Gastroesophageal sphincter (tissue), 4 donors: Measurements from ENCODE around the gene SSBP2. TPM values are rescaled to one million over a fixed set of nuclear protein-coding genes. Genes with fewer than 3 reads are reported as not detected.
A peak's percentile ranks its signal among the peaks of the same experiment; 100 is the strongest.
"Not testable (repeated sequence)": the region's sequence is repeated elsewhere in the genome, so short reads cannot be mapped to it uniquely, and the experiment has no call there.

Experiments
- ATAC-seq: fragments of 150-250 bp; one replicate; pipeline ENCODE4 v1.9.1; 2016; ENCODE audit warnings: mild to moderate bottlenecking, moderate library complexity
- H3K27ac ChIP-seq, 4 donors: fragments of 200-600 bp; sonication (generic) in 3 of 4; 1 replicate in 3 of 4; 2 replicates in 1 of 4; pipeline ENCODE4 v1.5.1; 2016 to 2019
- H3K27me3 ChIP-seq: fragments of 200-600 bp; sonication (generic); one replicate; pipeline ENCODE4 v1.5.1; 2019
- H3K36me3 ChIP-seq, 2 donors: fragments of 200-600 bp; sonication (generic); one replicate each; pipeline ENCODE4 v1.5.1; 2019; ENCODE audit warnings: control low read depth in 1 of 2
- H3K4me1 ChIP-seq, 3 donors: fragments of 200-600 bp; sonication (generic); 1 replicate in 2 of 3; 2 replicates in 1 of 3; pipeline ENCODE4 v1.5.1; 2016 to 2019; ENCODE audit warnings: control low read depth in 2 of 3
- H3K4me3 ChIP-seq, 2 donors: fragments of 200-600 bp; sonication (generic); one replicate each; pipeline ENCODE4 v1.5.1; 2019; ENCODE audit warnings: mild to moderate bottlenecking in 1 of 2, moderate library complexity in 1 of 2
- H3K9me3 ChIP-seq, 3 donors: fragments of 200-600 bp; sonication (generic); one replicate each; pipeline ENCODE4 v1.5.1; 2017 to 2019; ENCODE audit warnings: control low read depth in 2 of 3
- CTCF ChIP-seq, 4 experiments: fragments of 200-600 bp in 2 of 4; fragments of 450-650 bp in 2 of 4; sonication (generic) in 1 of 4; IDR thresholded peaks; one replicate each; pipeline ENCODE4 v1.5.1; 2017 to 2019; ENCODE audit warnings: antibody characterized with exemption in 4 of 4, mild to moderate bottlenecking in 2 of 4, moderate library complexity in 2 of 4
- EP300 ChIP-seq: sonication (generic); formaldehyde crosslinking; IDR thresholded peaks from one replicate; pipeline ENCODE4 v1.6.1; 2017; ENCODE audit warnings: antibody characterized with exemption, mild to moderate bottlenecking
- POLR2A ChIP-seq, 2 donors: fragments of 450-650 bp; IDR thresholded peaks; one replicate each; pipeline ENCODE4 v1.6.1; 2017; ENCODE audit warnings: antibody characterized with exemption in 2 of 2, mild to moderate bottlenecking in 2 of 2, moderate library complexity in 1 of 2
- POLR2AphosphoS5 ChIP-seq: sonication (generic); formaldehyde crosslinking; IDR thresholded peaks from one replicate; pipeline ENCODE4 v1.6.1; 2017; ENCODE audit warnings: antibody characterized with exemption
- WGBS, 2 donors: methylation state at CpG; one replicate each; pipeline ENCODE4 v1.1.5; 2018; ENCODE audit warnings: low coverage in 1 of 2; 5-methylcytosine and 5-hydroxymethylcytosine counted together
- total RNA-seq, 4 donors: library from RNA; depleted of rRNA; stranded (reverse); fragments of >200 nt; gene quantifications; one replicate each; pipeline ENCODE4 v1.1.0, GENCODE V29; 2016

Gene SSBP2
- total RNA-seq, 4 donors from 2014 or later = 61.3 to 138 (median 79.5) TPM

- no peaks in the 10 kb centered on the region for H3K9me3 ChIP-seq
- H3K36me3 ChIP-seq = peaks cover 0 to 25% of the 10 kb centered on the region in 2 donors
- TF ChIP-seq POLR2A (IDR thresholded peaks at IDR 0.05) (no peak), CTCF (IDR thresholded peaks at IDR 0.05) (no peak), EP300 (no peak), POLR2AphosphoS5 (no peak)
- no peak for ATAC-seq
- H3K4me3 ChIP-seq = no peak overlapping the region
- H3K27me3 ChIP-seq = no peaks in the 10 kb centered on the region
- peaks cover 0 to 32% (median 10%) of the 10 kb centered on the region in 3 donors for H3K4me1 ChIP-seq
- no peak overlapping the region for H3K27ac ChIP-seq
- WGBS, 2 donors = 51 to 65% methylated on average over 2 of the region's 2 CpGs
Observed at GRCh38 chr5:81630684-81631083, 120.2 kb downstream of the SSBP2 start.

- 100% methylated on average over 1 of the region's 1 CpG for WGBS, 2 donors
- H3K27me3 ChIP-seq = no peaks in the 10 kb centered on the region
- no peaks in the 10 kb centered on the region for H3K9me3 ChIP-seq
- no peak overlapping the region for H3K4me3 ChIP-seq
- H3K36me3 ChIP-seq = peaks cover 0 to 20% of the 10 kb centered on the region in 2 donors
- H3K27ac ChIP-seq = no peak overlapping the region
- no peak for ATAC-seq
- H3K4me1 ChIP-seq = peaks cover 0 to 35% (median 10%) of the 10 kb centered on the region in 3 donors
- TF ChIP-seq POLR2A (IDR thresholded peaks at IDR 0.05) (no peak), CTCF (IDR thresholded peaks at IDR 0.05) (no peak), POLR2AphosphoS5 (no peak), EP300 (no peak)
Observed at GRCh38 chr5:81629986-81630385, 120.9 kb downstream of the SSBP2 start.

GRCh38 chr5:81628061-81628460, 122.8 kb downstream of the SSBP2 start:
- ATAC-seq = not testable (repeated sequence)
- WGBS, 2 donors = 94 to 100% methylated on average over 1 to 2 of the region's 4 CpGs

GRCh38 chr5:81626524-81626923, 124.4 kb downstream of the SSBP2 start:
- Histone ChIP-seq H3K4me1 (peaks cover 0 to 30% (median 10%) of the 10 kb centered on the region in 3 donors), H3K36me3 (peaks cover 0 to 7% of the 10 kb centered on the region in 2 donors), H3K4me3 (no peak overlapping the region), H3K27ac (peak overlapping the region in 3 of 4 donors; percentile 34 to 40 (median 35)), H3K9me3 (no peaks in the 10 kb centered on the region), H3K27me3 (no peaks in the 10 kb centered on the region)
- 0 to 20% methylated on average over 1 of the region's 1 CpG for WGBS, 2 donors
- peak; percentile 51 for ATAC-seq
- TF ChIP-seq POLR2AphosphoS5 (peak; percentile 17), POLR2A (IDR thresholded peaks at IDR 0.05) (no peak)

More at GRCh38 chr5:81628061-81628460, 122.8 kb downstream of the SSBP2 start:
- H3K36me3 ChIP-seq, H3K27me3 ChIP-seq, H3K9me3 ChIP-seq, H3K27ac ChIP-seq, H3K4me3 ChIP-seq: not testable (repeated sequence)
- peaks cover 0 to 35% (median 10%) of the 10 kb centered on the region in 3 donors for H3K4me1 ChIP-seq

- H3K27ac ChIP-seq = no peak overlapping the region
- ATAC-seq = no peak
- peaks cover 0 to 30% of the 10 kb centered on the region in 2 donors for H3K36me3 ChIP-seq
- 100% methylated on average over 1 of the region's 7 CpGs; no CpG with 5 or more reads in 1 of the 2 donors for WGBS, 2 donors
- no peaks in the 10 kb centered on the region for H3K9me3 ChIP-seq
- no peaks in the 10 kb centered on the region for H3K4me1 ChIP-seq
- TF ChIP-seq POLR2AphosphoS5 (no peak), POLR2A (IDR thresholded peaks at IDR 0.05) (no peak), EP300 (no peak), CTCF (IDR thresholded peaks at IDR 0.05) (no peak)
- no peak overlapping the region for H3K4me3 ChIP-seq
- no peaks in the 10 kb centered on the region for H3K27me3 ChIP-seq
Observed at GRCh38 chr5:81609810-81610375, 141.0 kb downstream of the SSBP2 start.

GRCh38 chr5:81608976-81609375, 141.9 kb downstream of the SSBP2 start:
- no peak for TF ChIP-seq EP300
- TF ChIP-seq CTCF (IDR thresholded peaks at IDR 0.05) = no peak
- no peak for TF ChIP-seq POLR2A (IDR thresholded peaks at IDR 0.05)
- TF ChIP-seq POLR2AphosphoS5 = no peak
- ATAC-seq = no peak
- H3K27me3 ChIP-seq = no peaks in the 10 kb centered on the region
- no peak overlapping the region for H3K27ac ChIP-seq
- no peaks in the 10 kb centered on the region for H3K4me1 ChIP-seq
- 71 to 78% methylated on average over 1 of the region's 1 CpG for WGBS, 2 donors
- peaks cover 0 to 22% of the 10 kb centered on the region in 2 donors for H3K36me3 ChIP-seq
- no peak overlapping the region for H3K4me3 ChIP-seq
- H3K9me3 ChIP-seq = no peaks in the 10 kb centered on the region
